Caco-2 (cell line): Measurements from ENCODE around the gene PRCD. TPM values are rescaled to one million over a fixed set of nuclear protein-coding genes. Genes with fewer than 3 reads are reported as not detected.

ENCODE experiments used
- BruUV-seq: library from RNA; stranded (reverse); fragments of 400-500 nt; replicated peaks from 2 replicates; lab custom pipeline; 2021; lab: Mats Ljungman, UMichigan
- CTCF ChIA-PET: fragments of 300-600 bp; sonication (Branson Sonifier 250); formaldehyde crosslinking; loops from one replicate; lab custom pipeline; 2022; ENCODE audit warnings: antibody characterized with exemption; lab: Charles Lee
- POLR2A ChIA-PET: fragments of 300-600 bp; sonication (Branson Sonifier 250); formaldehyde crosslinking; loops from one replicate; lab custom pipeline; 2022; ENCODE audit warnings: antibody characterized with exemption; lab: Charles Lee
- DNase-seq, 2 experiments: peaks; one replicate each; pipeline versions ENCODE4 v3.0.0 to v3.0.0-alpha.2; 2020 to 2022
- H3K27me3 ChIP-seq: replicated peaks from 2 replicates; pipeline ENCODE4 v1.6.0; 2011; ENCODE audit warnings: low read length; ENCODE audit not compliant: control insufficient read depth, insufficient read depth
- H3K36me3 ChIP-seq: 2 replicates; pipeline ENCODE4 v1.5.1; 2011; ENCODE audit warnings: low read length; ENCODE audit not compliant: control insufficient read depth, insufficient read depth
- H3K4me1 ChIP-seq: fragments of 250-450 bp; sonication (Bioruptor Pico); 2 replicates; pipeline ENCODE4 v1.5.1; 2020; ENCODE audit warnings: mild to moderate bottlenecking
- H3K4me3 ChIP-seq: 2 replicates; pipeline ENCODE4 v1.5.1; 2011; ENCODE audit warnings: low read depth, mild to moderate bottlenecking, control low read depth, low read length
- H3K9me3 ChIP-seq: fragments of 250-450 bp; sonication (Bioruptor Pico); 2 replicates; pipeline ENCODE4 v1.5.1; 2020; ENCODE audit warnings: mild to moderate bottlenecking, moderate library complexity
- H3K27ac Mint-ChIP-seq: one replicate; pipeline ENCODE4 v1.8.0; 2022; ENCODE audit warnings: mixed read lengths; ENCODE audit not compliant: unreplicated experiment
- H3K27me3 Mint-ChIP-seq: one replicate; pipeline ENCODE4 v1.8.0; 2022; ENCODE audit warnings: mixed read lengths; ENCODE audit not compliant: insufficient read depth, unreplicated experiment
- H3K36me3 Mint-ChIP-seq: one replicate; pipeline ENCODE4 v1.8.0; 2022; ENCODE audit warnings: mild to moderate bottlenecking, mixed read lengths; ENCODE audit not compliant: insufficient read depth, unreplicated experiment
- H3K4me1 Mint-ChIP-seq: one replicate; pipeline ENCODE4 v1.8.0; 2022; ENCODE audit warnings: low read depth, mixed read lengths; ENCODE audit not compliant: unreplicated experiment
- H3K4me3 Mint-ChIP-seq: one replicate; pipeline ENCODE4 v1.8.0; 2022; ENCODE audit warnings: mild to moderate bottlenecking, moderate library complexity, mixed read lengths; ENCODE audit not compliant: unreplicated experiment
- H3K9me3 Mint-ChIP-seq: one replicate; pipeline ENCODE4 v1.8.0; 2022; ENCODE audit warnings: mixed read lengths; ENCODE audit not compliant: unreplicated experiment
- CTCF ChIP-seq, 2 experiments: fragments of 200-600 bp in 1 of 2; IDR thresholded peaks; 1 replicate in 1 of 2; 2 replicates in 1 of 2; pipeline versions ENCODE4 v1.5.1 to v1.8.0; 2011 to 2022; ENCODE audit warnings: antibody characterized with exemption in 1 of 2, control low read depth in 1 of 2, inconsistent platforms in 1 of 2, low read depth in 1 of 2, low read length in 1 of 2, mild to moderate bottlenecking in 1 of 2, moderate library complexity in 1 of 2; ENCODE audit not compliant: insufficient read depth in 1 of 2, severe bottlenecking in 1 of 2, unreplicated experiment in 1 of 2
- intact Hi-C: fragments of 100-400 bp; cut with micrococcal nuclease; formaldehyde crosslinking; loops from one replicate; pipeline ENCODE4 v1.10.0; 2022; ENCODE audit not compliant: unreplicated experiment
- total RNA-seq: library from RNA; stranded (reverse); gene quantifications from 2 replicates; pipeline ENCODE4 v1.2.3, GENCODE V29; 2022

PRCD gene
- total RNA-seq, 1 experiment from 2014 or later: not detected

GRCh38 chr17:76567634-76568432 is 28.0 kb downstream of the PRCD start:
- no peak for DNase-seq
- Histone ChIP-seq H3K36me3 (peaks cover under 1% of the 10 kb centered on the region), H3K4me1 (peaks cover 20% of the 10 kb centered on the region), H3K27me3 (no peaks in the 10 kb centered on the region), H3K9me3 (no peaks in the 10 kb centered on the region), H3K4me3 (no peak overlapping the region)
- H3K4me1 Mint-ChIP-seq: peaks cover 15% of the 10 kb centered on the region
- intact Hi-C loops: no loop called here
- no peaks in the 10 kb centered on the region for H3K27me3 Mint-ChIP-seq
- no peaks in the 10 kb centered on the region for H3K9me3 Mint-ChIP-seq
- no peak overlapping the region for H3K4me3 Mint-ChIP-seq
- peaks cover 77% of the 10 kb centered on the region for H3K36me3 Mint-ChIP-seq
- CTCF ChIA-PET: interaction anchor here (0.6 to 2.9 kb wide), 5 partner anchors 10 to 114 kb away, joined by 3 to 10 read pairs (median 5); no protein-coding TSS in a partner anchor
- TF ChIP-seq CTCF (IDR thresholded peaks at IDR 0.05; ENCODE audit: insufficient read depth in 1 of 2, low read depth in 1 of 2, low read length in 1 of 2, severe bottlenecking in 1 of 2, unreplicated experiment in 1 of 2): no peak
- POLR2A ChIA-PET: interaction anchor here (0.7 to 1.0 kb wide), 3 partner anchors 10 to 1972 kb away, joined by 3 to 5 read pairs (median 4); no protein-coding TSS in a partner anchor
- no TSS peak for BruUV-seq
- peak overlapping the region; percentile 36 for H3K27ac Mint-ChIP-seq

- Mint-ChIP-seq H3K9me3 (no peaks in the 10 kb centered on the region), H3K36me3 (peaks cover 73% of the 10 kb centered on the region), H3K27ac (peak overlapping the region; percentile 36), H3K27me3 (no peaks in the 10 kb centered on the region), H3K4me1 (peaks cover 15% of the 10 kb centered on the region), H3K4me3 (no peak overlapping the region)
- POLR2A ChIA-PET: interaction anchor here (1.0 kb wide), 1 partner anchor 11 kb away, joined by 5 read pairs; no protein-coding TSS in a partner anchor
- no peaks in the 10 kb centered on the region for H3K36me3 ChIP-seq
- no peak overlapping the region for H3K4me3 ChIP-seq
- CTCF ChIA-PET: interaction anchor here (1.4 to 1.5 kb wide), 2 partner anchors 25 to 113 kb away, joined by 6 read pairs; no protein-coding TSS in a partner anchor
- no peaks in the 10 kb centered on the region for H3K27me3 ChIP-seq
- intact Hi-C loops: no loop called here
- TF ChIP-seq CTCF (IDR thresholded peaks at IDR 0.05; ENCODE audit: insufficient read depth in 1 of 2, low read depth in 1 of 2, low read length in 1 of 2, severe bottlenecking in 1 of 2, unreplicated experiment in 1 of 2): no peak
- DNase-seq: no peak
- peaks cover 20% of the 10 kb centered on the region for H3K4me1 ChIP-seq
- H3K9me3 ChIP-seq: no peaks in the 10 kb centered on the region
- no TSS peak for BruUV-seq
Observed at GRCh38 chr17:76568811-76569221, 29.0 kb downstream of the PRCD start.

GRCh38 chr17:76569607-76570279 is 29.9 kb downstream of the PRCD start:
- POLR2A ChIA-PET: no interaction called here
- H3K9me3 ChIP-seq: no peaks in the 10 kb centered on the region
- Mint-ChIP-seq H3K9me3 (no peaks in the 10 kb centered on the region), H3K4me1 (peaks cover 15% of the 10 kb centered on the region), H3K36me3 (peaks cover 71% of the 10 kb centered on the region), H3K27ac (peak overlapping the region; percentile 52), H3K27me3 (no peaks in the 10 kb centered on the region), H3K4me3 (no peak overlapping the region)
- peaks cover 20% of the 10 kb centered on the region for H3K4me1 ChIP-seq
- H3K36me3 ChIP-seq: no peaks in the 10 kb centered on the region
- intact Hi-C loops: no loop called here
- no TSS peak for BruUV-seq
- no peak overlapping the region for H3K4me3 ChIP-seq
- DNase-seq: no peak
- H3K27me3 ChIP-seq: no peaks in the 10 kb centered on the region
- TF ChIP-seq CTCF (IDR thresholded peaks at IDR 0.05; ENCODE audit: insufficient read depth in 1 of 2, low read depth in 1 of 2, low read length in 1 of 2, severe bottlenecking in 1 of 2, unreplicated experiment in 1 of 2): no peak
- CTCF ChIA-PET: interaction anchor here (0.9 to 1.5 kb wide), 4 partner anchors 13 to 55 kb away, joined by 3 to 6 read pairs (median 4); no protein-coding TSS in a partner anchor
